Choroid plexus epithelial cell (primary cell): ENCODE measurements around the gene BBX.
A peak's percentile ranks its signal among the peaks of the same experiment; 100 is the strongest.

Experiments used
- DNase-seq: peaks from one replicate; pipeline ENCODE4 v3.0.0-alpha.2; 2010; ENCODE audit warnings: low read depth
- H3K4me3 ChIP-seq: 2 replicates; pipeline ENCODE4 v1.5.1; 2011; ENCODE audit warnings: low read depth, mild to moderate bottlenecking, control low read depth, low read length, moderate library complexity
- CTCF ChIP-seq: conservative IDR thresholded peaks from 2 replicates; pipeline ENCODE4 v1.5.1; 2011; ENCODE audit warnings: low read depth, mild to moderate bottlenecking, control low read depth, inconsistent platforms, low read length, moderate library complexity

Gene BBX

GRCh38 chr3:107612664-107613084, 89.9 kb downstream of the BBX start:
- no peak for TF ChIP-seq CTCF
- DNase-seq = no peak
- no peak overlapping the region for H3K4me3 ChIP-seq

- no peak for DNase-seq
- H3K4me3 ChIP-seq = no peak overlapping the region
- no peak for TF ChIP-seq CTCF
Measured at GRCh38 chr3:107619549-107619948, 96.8 kb downstream of the BBX start.

GRCh38 chr3:107620534-107620933, 97.8 kb downstream of the BBX start:
- TF ChIP-seq CTCF = no peak
- DNase-seq = no peak
- no peak overlapping the region for H3K4me3 ChIP-seq

- H3K4me3 ChIP-seq = no peak overlapping the region
- no peak for TF ChIP-seq CTCF
- DNase-seq = no peak
Measured at GRCh38 chr3:107621465-107621864, 98.7 kb downstream of the BBX start.

GRCh38 chr3:107627962-107628542, 105.3 kb downstream of the BBX start:
- no peak overlapping the region for H3K4me3 ChIP-seq
- TF ChIP-seq CTCF = peak; percentile 25
- peak; percentile 14 for DNase-seq

- no peak for TF ChIP-seq CTCF
Measured at GRCh38 chr3:107629566-107629965, 106.8 kb downstream of the BBX start.

GRCh38 chr3:107630779-107631178, 108.0 kb downstream of the BBX start:
- DNase-seq = no peak
- TF ChIP-seq CTCF = no peak
- no peak overlapping the region for H3K4me3 ChIP-seq

More at GRCh38 chr3:107629566-107629965, 106.8 kb downstream of the BBX start:
- DNase-seq = peak; percentile 65
- no peak overlapping the region for H3K4me3 ChIP-seq
